Measurements from ENCODE around the gene PPP6R2. TPM values are rescaled to one million over a fixed set of nuclear protein-coding genes. Genes with fewer than 3 reads are reported as not detected.

Gene PPP6R2
- total RNA-seq, 1 experiment from 2014 or later: 61.3 TPM

- ATAC-seq (no peak), DNase-seq (ENCODE audit: low read depth, low spot score) (no peak)
- no peak overlapping the region for H3K27ac ChIP-seq (ENCODE audit: low read depth, low read length)
- peaks cover 51 to 52% of the 10 kb centered on the region in 2 experiments for H3K36me3 ChIP-seq (ENCODE audit: control insufficient read depth in 1 of 2, insufficient read depth in 2 of 2, low read length in 2 of 2)
- TF ChIP-seq RAD21 (IDR thresholded peaks at IDR 0.05; ENCODE audit: low read depth) (no peak), SRF (IDR thresholded peaks at IDR 0.05; ENCODE audit: low read depth) (no peak), CBX3 (IDR thresholded peaks at IDR 0.05; ENCODE audit: low read depth) (no peak), FOSL1 (IDR thresholded peaks at IDR 0.05; ENCODE audit: low read depth) (no peak), MAX (IDR thresholded peaks at IDR 0.05) (no peak), ELF1 (IDR thresholded peaks at IDR 0.05; ENCODE audit: borderline replicate concordance, low read depth) (no peak), SIN3A (IDR thresholded peaks at IDR 0.05; ENCODE audit: low read depth) (no peak), POLR2AphosphoS5 (IDR thresholded peaks at IDR 0.05; ENCODE audit: low read depth, low read length) (no peak), POLR2A (IDR thresholded peaks at IDR 0.05; ENCODE audit: borderline replicate concordance, extremely low read depth, insufficient read depth, insufficient read length) (no peak), TCF7L2 (IDR thresholded peaks at IDR 0.05; ENCODE audit: borderline replicate concordance, extremely low read depth, insufficient read depth, insufficient read length) (no peak), JUND (IDR thresholded peaks at IDR 0.05) (no peak), SP1 (IDR thresholded peaks at IDR 0.05; ENCODE audit: low read depth) (no peak), ZFX (IDR thresholded peaks at IDR 0.05) (no peak), EGR1 (IDR thresholded peaks at IDR 0.05; ENCODE audit: low read depth) (no peak), EZH2phosphoT487 (IDR thresholded peaks at IDR 0.05; ENCODE audit: borderline replicate concordance) (no peak), ATF3 (IDR thresholded peaks at IDR 0.05) (no peak), ZNF274 (IDR thresholded peaks at IDR 0.05; ENCODE audit: low read depth, low read length) (no peak), CEBPB (IDR thresholded peaks at IDR 0.05; ENCODE audit: low read depth) (no peak)
- TF ChIP-seq, protein P1, sequence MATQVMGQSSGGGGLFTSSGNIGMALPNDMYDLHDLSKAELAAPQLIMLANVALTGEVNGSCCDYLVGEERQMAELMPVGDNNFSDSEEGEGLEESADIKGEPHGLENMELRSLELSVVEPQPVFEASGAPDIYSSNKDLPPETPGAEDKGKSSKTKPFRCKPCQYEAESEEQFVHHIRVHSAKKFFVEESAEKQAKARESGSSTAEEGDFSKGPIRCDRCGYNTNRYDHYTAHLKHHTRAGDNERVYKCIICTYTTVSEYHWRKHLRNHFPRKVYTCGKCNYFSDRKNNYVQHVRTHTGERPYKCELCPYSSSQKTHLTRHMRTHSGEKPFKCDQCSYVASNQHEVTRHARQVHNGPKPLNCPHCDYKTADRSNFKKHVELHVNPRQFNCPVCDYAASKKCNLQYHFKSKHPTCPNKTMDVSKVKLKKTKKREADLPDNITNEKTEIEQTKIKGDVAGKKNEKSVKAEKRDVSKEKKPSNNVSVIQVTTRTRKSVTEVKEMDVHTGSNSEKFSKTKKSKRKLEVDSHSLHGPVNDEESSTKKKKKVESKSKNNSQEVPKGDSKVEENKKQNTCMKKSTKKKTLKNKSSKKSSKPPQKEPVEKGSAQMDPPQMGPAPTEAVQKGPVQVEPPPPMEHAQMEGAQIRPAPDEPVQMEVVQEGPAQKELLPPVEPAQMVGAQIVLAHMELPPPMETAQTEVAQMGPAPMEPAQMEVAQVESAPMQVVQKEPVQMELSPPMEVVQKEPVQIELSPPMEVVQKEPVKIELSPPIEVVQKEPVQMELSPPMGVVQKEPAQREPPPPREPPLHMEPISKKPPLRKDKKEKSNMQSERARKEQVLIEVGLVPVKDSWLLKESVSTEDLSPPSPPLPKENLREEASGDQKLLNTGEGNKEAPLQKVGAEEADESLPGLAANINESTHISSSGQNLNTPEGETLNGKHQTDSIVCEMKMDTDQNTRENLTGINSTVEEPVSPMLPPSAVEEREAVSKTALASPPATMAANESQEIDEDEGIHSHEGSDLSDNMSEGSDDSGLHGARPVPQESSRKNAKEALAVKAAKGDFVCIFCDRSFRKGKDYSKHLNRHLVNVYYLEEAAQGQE (IDR thresholded peaks at IDR 0.05; ENCODE audit: low read depth): no peak
- TF ChIP-seq, protein P2, sequence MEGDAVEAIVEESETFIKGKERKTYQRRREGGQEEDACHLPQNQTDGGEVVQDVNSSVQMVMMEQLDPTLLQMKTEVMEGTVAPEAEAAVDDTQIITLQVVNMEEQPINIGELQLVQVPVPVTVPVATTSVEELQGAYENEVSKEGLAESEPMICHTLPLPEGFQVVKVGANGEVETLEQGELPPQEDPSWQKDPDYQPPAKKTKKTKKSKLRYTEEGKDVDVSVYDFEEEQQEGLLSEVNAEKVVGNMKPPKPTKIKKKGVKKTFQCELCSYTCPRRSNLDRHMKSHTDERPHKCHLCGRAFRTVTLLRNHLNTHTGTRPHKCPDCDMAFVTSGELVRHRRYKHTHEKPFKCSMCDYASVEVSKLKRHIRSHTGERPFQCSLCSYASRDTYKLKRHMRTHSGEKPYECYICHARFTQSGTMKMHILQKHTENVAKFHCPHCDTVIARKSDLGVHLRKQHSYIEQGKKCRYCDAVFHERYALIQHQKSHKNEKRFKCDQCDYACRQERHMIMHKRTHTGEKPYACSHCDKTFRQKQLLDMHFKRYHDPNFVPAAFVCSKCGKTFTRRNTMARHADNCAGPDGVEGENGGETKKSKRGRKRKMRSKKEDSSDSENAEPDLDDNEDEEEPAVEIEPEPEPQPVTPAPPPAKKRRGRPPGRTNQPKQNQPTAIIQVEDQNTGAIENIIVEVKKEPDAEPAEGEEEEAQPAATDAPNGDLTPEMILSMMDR (IDR thresholded peaks at IDR 0.05 in 2 of 3, conservative IDR thresholded peaks at IDR 0.05 in 1 of 3; ENCODE audit: borderline replicate concordance in 1 of 3, insufficient read depth in 1 of 3, low read depth in 2 of 3, low read length in 2 of 3): no peak
- no peak overlapping the region for H2AFZ ChIP-seq (ENCODE audit: low read depth, low read length, poor library complexity, severe bottlenecking)
- H4K20me1 ChIP-seq (ENCODE audit: insufficient read depth): no peaks in the 10 kb centered on the region
- intact Hi-C loops (cut with micrococcal nuclease): no loop called here
- no peak overlapping the region for H3K4me2 ChIP-seq (ENCODE audit: low read length)
- no peaks in the 10 kb centered on the region for H3K9me2 ChIP-seq (ENCODE audit: insufficient read depth)
- RAD21 ChIA-PET (ENCODE audit: low non-redundant PET in 1 of 2, low total read pairs in 2 of 2, uncharacterized antibody in 2 of 2, unreplicated experiment in 2 of 2): no interaction called here
- H3K9ac ChIP-seq (ENCODE audit: low read length): no peak overlapping the region
- H3K27me3 ChIP-seq (ENCODE audit: insufficient read depth, low read length): no peaks in the 10 kb centered on the region
- no peaks in the 10 kb centered on the region for H3K9me3 ChIP-seq (ENCODE audit: control insufficient read depth in 1 of 2, insufficient read depth in 1 of 2, low read depth in 1 of 2, low read length in 2 of 2)
- no peak overlapping the region for H3K4me3 ChIP-seq (replicated peaks in 1 of 2; ENCODE audit: low read depth in 1 of 2, low read length in 2 of 2)
- CTCF ChIA-PET: no interaction called here
- POLR2A ChIA-PET: no interaction called here
- no TSS peak for BruUV-seq (replicated peaks)
- H3K79me2 ChIP-seq (ENCODE audit: insufficient read depth, low read length): no peaks in the 10 kb centered on the region
- no peaks in the 10 kb centered on the region for H3K4me1 ChIP-seq (ENCODE audit: control insufficient read depth in 1 of 2, insufficient read depth in 2 of 2, low read length in 2 of 2)
Observed at GRCh38 chr22:50420015-50420414, 76.9 kb downstream of the PPP6R2 start.
